WTC11 (cell line): Measurements from ENCODE around the gene DHPS. TPM values are rescaled to one million over a fixed set of nuclear protein-coding genes. Genes with fewer than 3 reads are reported as not detected.

Experiments
- ATAC-seq: fragments of 200-7000 bp; cut with Tn5 transposase; 2 replicates; pipeline ENCODE4 v1.10.0; 2021; ENCODE audit warnings: mild to moderate bottlenecking, moderate library complexity
- CTCF ChIA-PET: fragments of 300-600 bp; sonication (Branson Sonifier 250); formaldehyde crosslinking; loops from one replicate; lab custom pipeline; 2021; ENCODE audit warnings: antibody characterized with exemption; lab: Charles Lee
- POLR2A ChIA-PET: fragments of 350-600 bp; sonication (Branson Sonifier 250); formaldehyde crosslinking; loops from one replicate; lab custom pipeline; 2021; ENCODE audit warnings: antibody characterized with exemption; lab: Charles Lee
- DNase-seq: peaks from one replicate; pipeline ENCODE4 v3.0.0; 2021; ENCODE audit warnings: low spot score
- H3K27ac Mint-ChIP-seq: 2 replicates; pipeline ENCODE4 v1.8.0; 2021; ENCODE audit warnings: mixed read lengths
- H3K27me3 Mint-ChIP-seq: 2 replicates; pipeline ENCODE4 v1.8.0; 2021; ENCODE audit warnings: low read depth, mild to moderate bottlenecking, moderate library complexity, mixed read lengths
- H3K36me3 Mint-ChIP-seq: 2 replicates; pipeline ENCODE4 v1.8.0; 2021; ENCODE audit warnings: mixed read lengths
- H3K4me1 Mint-ChIP-seq: 2 replicates; pipeline ENCODE4 v1.8.0; 2022; ENCODE audit warnings: mixed read lengths
- H3K4me3 Mint-ChIP-seq: 2 replicates; pipeline ENCODE4 v1.8.0; 2021; ENCODE audit warnings: mild to moderate bottlenecking, moderate library complexity, mixed read lengths
- H3K9me3 Mint-ChIP-seq: 2 replicates; pipeline ENCODE4 v1.8.0; 2021; ENCODE audit warnings: mixed read lengths
- FOXJ3 ChIP-seq: sonication (generic); formaldehyde crosslinking; IDR thresholded peaks from 2 replicates; pipeline ENCODE4 v1.9.0; 2021; ENCODE audit warnings: missing genetic modification reagents, mild to moderate bottlenecking, borderline replicate concordance
- JAZF1 ChIP-seq: fragments of 250-450 bp; sonication (Bioruptor Pico); IDR thresholded peaks from 2 replicates; pipeline ENCODE4 v1.9.0; 2021; ENCODE audit warnings: moderate library complexity, mild to moderate bottlenecking, inconsistent platforms
- JUN ChIP-seq: sonication (generic); formaldehyde crosslinking; IDR thresholded peaks from 2 replicates; pipeline ENCODE4 v1.8.0; 2023; ENCODE audit warnings: mild to moderate bottlenecking, missing genetic modification reagents
- SOX15 ChIP-seq: fragments of 250-450 bp; sonication (Bioruptor Pico); IDR thresholded peaks from 2 replicates; pipeline ENCODE4 v1.9.0; 2021; ENCODE audit warnings: mild to moderate bottlenecking
- SP1 ChIP-seq: sonication (generic); formaldehyde crosslinking; conservative IDR thresholded peaks from 2 replicates; pipeline ENCODE4 v1.8.1; 2022; ENCODE audit warnings: missing genetic modification reagents
- TEAD1 ChIP-seq: sonication (generic); formaldehyde crosslinking; IDR thresholded peaks from 2 replicates; pipeline ENCODE4 v1.8.0; 2022; ENCODE audit warnings: mild to moderate bottlenecking, missing genetic modification reagents
- TEAD4 ChIP-seq: sonication (generic); formaldehyde crosslinking; IDR thresholded peaks from 2 replicates; pipeline ENCODE4 v1.8.0; 2022; ENCODE audit warnings: mild to moderate bottlenecking, missing genetic modification reagents
- ZNF121 ChIP-seq: sonication (generic); formaldehyde crosslinking; IDR thresholded peaks from 2 replicates; pipeline ENCODE4 v1.8.0; 2023; ENCODE audit warnings: missing genetic modification reagents
- ZNF671 ChIP-seq: fragments of 250-450 bp; sonication (Bioruptor Pico); IDR thresholded peaks from 2 replicates; pipeline ENCODE4 v1.8.0; 2021; ENCODE audit warnings: mild to moderate bottlenecking
- total RNA-seq: library from RNA; stranded (reverse); gene quantifications from 3 replicates; pipeline ENCODE4 v1.2.3, GENCODE V29; 2021
- TF ChIP-seq, protein P1 (sequence below): sonication (generic); formaldehyde crosslinking; IDR thresholded peaks from 2 replicates; pipeline ENCODE4 v1.8.1; 2022; ENCODE audit warnings: mild to moderate bottlenecking, moderate library complexity, missing genetic modification reagents
- TF ChIP-seq, protein P2 (sequence below): sonication (generic); formaldehyde crosslinking; IDR thresholded peaks from 2 replicates; pipeline ENCODE4 v1.8.1; 2023; ENCODE audit warnings: mild to moderate bottlenecking, missing genetic modification reagents, moderate library complexity
- TF ChIP-seq, protein P3 (sequence below): fragments of 250-450 bp; sonication (Bioruptor Pico); IDR thresholded peaks from 2 replicates; pipeline ENCODE4 v1.8.0; 2021; ENCODE audit warnings: mild to moderate bottlenecking
- TF ChIP-seq, protein P4 (sequence below): sonication (generic); formaldehyde crosslinking; IDR thresholded peaks from 2 replicates; pipeline ENCODE4 v1.8.0; 2023; ENCODE audit warnings: missing genetic modification reagents
- TF ChIP-seq, protein P5 (sequence below): sonication (generic); formaldehyde crosslinking; conservative IDR thresholded peaks from 2 replicates; pipeline ENCODE4 v1.8.1; 2022; ENCODE audit warnings: mild to moderate bottlenecking, missing genetic modification reagents
- TF ChIP-seq, protein P6 (sequence below): sonication (generic); formaldehyde crosslinking; IDR thresholded peaks from 2 replicates; pipeline ENCODE4 v1.8.0; 2022; ENCODE audit warnings: mild to moderate bottlenecking, missing genetic modification reagents
- TF ChIP-seq, protein P7 (sequence below): sonication (generic); formaldehyde crosslinking; IDR thresholded peaks from 2 replicates; pipeline ENCODE4 v1.8.0; 2023; ENCODE audit warnings: mild to moderate bottlenecking, missing genetic modification reagents
- TF ChIP-seq, protein P8 (sequence below): sonication (generic); formaldehyde crosslinking; IDR thresholded peaks from 2 replicates; pipeline ENCODE4 v1.8.1; 2022; ENCODE audit warnings: low read depth, missing genetic modification reagents, borderline replicate concordance
- TF ChIP-seq, protein P9 (sequence below): sonication (generic); formaldehyde crosslinking; IDR thresholded peaks from 2 replicates; pipeline ENCODE4 v1.8.0; 2022; ENCODE audit warnings: mild to moderate bottlenecking, missing genetic modification reagents
- TF ChIP-seq, protein P10 (sequence below): fragments of 250-450 bp; sonication (Bioruptor Pico); IDR thresholded peaks from 2 replicates; pipeline ENCODE4 v1.9.0; 2021; ENCODE audit warnings: mild to moderate bottlenecking

The DHPS gene
- total RNA-seq, 1 experiment from 2014 or later: 115 TPM

DNA sequence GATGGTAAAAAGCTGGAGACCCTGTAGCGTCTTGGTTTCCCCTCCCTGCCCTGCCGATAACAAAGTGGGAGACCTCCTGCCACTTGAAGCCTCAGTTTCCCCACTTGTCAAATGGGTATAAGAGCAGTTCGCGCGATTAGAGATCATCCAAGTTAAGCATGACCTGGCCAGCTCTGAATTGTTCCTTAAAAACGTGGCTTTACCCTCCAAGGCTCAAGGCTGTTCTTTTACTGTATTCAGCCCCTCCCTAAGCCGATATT is 41.6 kb upstream of the DHPS start:
- TF ChIP-seq, protein P1, sequence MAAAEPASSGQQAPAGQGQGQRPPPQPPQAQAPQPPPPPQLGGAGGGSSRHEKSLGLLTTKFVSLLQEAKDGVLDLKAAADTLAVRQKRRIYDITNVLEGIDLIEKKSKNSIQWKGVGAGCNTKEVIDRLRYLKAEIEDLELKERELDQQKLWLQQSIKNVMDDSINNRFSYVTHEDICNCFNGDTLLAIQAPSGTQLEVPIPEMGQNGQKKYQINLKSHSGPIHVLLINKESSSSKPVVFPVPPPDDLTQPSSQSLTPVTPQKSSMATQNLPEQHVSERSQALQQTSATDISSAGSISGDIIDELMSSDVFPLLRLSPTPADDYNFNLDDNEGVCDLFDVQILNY (CRISPR knock-in tag): no peak
- no peak for TF ChIP-seq SOX15 (CRISPR knock-in tag)
- no peak for TF ChIP-seq JUN
- TF ChIP-seq TEAD1: no peak
- TF ChIP-seq, protein P2, sequence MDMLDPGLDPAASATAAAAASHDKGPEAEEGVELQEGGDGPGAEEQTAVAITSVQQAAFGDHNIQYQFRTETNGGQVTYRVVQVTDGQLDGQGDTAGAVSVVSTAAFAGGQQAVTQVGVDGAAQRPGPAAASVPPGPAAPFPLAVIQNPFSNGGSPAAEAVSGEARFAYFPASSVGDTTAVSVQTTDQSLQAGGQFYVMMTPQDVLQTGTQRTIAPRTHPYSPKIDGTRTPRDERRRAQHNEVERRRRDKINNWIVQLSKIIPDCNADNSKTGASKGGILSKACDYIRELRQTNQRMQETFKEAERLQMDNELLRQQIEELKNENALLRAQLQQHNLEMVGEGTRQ (CRISPR knock-in tag): no peak
- TF ChIP-seq, protein P3, sequence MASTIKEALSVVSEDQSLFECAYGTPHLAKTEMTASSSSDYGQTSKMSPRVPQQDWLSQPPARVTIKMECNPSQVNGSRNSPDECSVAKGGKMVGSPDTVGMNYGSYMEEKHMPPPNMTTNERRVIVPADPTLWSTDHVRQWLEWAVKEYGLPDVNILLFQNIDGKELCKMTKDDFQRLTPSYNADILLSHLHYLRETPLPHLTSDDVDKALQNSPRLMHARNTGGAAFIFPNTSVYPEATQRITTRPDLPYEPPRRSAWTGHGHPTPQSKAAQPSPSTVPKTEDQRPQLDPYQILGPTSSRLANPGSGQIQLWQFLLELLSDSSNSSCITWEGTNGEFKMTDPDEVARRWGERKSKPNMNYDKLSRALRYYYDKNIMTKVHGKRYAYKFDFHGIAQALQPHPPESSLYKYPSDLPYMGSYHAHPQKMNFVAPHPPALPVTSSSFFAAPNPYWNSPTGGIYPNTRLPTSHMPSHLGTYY (CRISPR knock-in tag): no peak
- no peak for TF ChIP-seq JAZF1
- TF ChIP-seq, protein P4, sequence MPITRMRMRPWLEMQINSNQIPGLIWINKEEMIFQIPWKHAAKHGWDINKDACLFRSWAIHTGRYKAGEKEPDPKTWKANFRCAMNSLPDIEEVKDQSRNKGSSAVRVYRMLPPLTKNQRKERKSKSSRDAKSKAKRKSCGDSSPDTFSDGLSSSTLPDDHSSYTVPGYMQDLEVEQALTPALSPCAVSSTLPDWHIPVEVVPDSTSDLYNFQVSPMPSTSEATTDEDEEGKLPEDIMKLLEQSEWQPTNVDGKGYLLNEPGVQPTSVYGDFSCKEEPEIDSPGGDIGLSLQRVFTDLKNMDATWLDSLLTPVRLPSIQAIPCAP (CRISPR knock-in tag): no peak
- TF ChIP-seq, protein P5, sequence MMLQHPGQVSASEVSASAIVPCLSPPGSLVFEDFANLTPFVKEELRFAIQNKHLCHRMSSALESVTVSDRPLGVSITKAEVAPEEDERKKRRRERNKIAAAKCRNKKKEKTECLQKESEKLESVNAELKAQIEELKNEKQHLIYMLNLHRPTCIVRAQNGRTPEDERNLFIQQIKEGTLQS (CRISPR knock-in tag): no peak
- DNase-seq (no peak), ATAC-seq (no peak)
- H3K36me3 Mint-ChIP-seq: peaks cover 15% of the 10 kb centered on the region
- H3K27ac Mint-ChIP-seq: peak overlapping the region; percentile 99
- H3K4me1 Mint-ChIP-seq: peaks cover 23% of the 10 kb centered on the region
- CTCF ChIA-PET: interaction anchor here (0.7 to 4.4 kb wide), 14 partner anchors 14 to 162 kb away, joined by 3 to 35 read pairs (median 4); partner anchors contain the start of gene GET3
- no peaks in the 10 kb centered on the region for H3K27me3 Mint-ChIP-seq
- POLR2A ChIA-PET: interaction anchor here (0.6 to 5.4 kb wide), 9 partner anchors 12 to 162 kb away, joined by 3 to 44 read pairs (median 3); partner anchors contain the start of genes DHPS, GET3, JUNB and TRIR
- H3K9me3 Mint-ChIP-seq: no peaks in the 10 kb centered on the region
- peak overlapping the region; percentile 93 for H3K4me3 Mint-ChIP-seq

DNA sequence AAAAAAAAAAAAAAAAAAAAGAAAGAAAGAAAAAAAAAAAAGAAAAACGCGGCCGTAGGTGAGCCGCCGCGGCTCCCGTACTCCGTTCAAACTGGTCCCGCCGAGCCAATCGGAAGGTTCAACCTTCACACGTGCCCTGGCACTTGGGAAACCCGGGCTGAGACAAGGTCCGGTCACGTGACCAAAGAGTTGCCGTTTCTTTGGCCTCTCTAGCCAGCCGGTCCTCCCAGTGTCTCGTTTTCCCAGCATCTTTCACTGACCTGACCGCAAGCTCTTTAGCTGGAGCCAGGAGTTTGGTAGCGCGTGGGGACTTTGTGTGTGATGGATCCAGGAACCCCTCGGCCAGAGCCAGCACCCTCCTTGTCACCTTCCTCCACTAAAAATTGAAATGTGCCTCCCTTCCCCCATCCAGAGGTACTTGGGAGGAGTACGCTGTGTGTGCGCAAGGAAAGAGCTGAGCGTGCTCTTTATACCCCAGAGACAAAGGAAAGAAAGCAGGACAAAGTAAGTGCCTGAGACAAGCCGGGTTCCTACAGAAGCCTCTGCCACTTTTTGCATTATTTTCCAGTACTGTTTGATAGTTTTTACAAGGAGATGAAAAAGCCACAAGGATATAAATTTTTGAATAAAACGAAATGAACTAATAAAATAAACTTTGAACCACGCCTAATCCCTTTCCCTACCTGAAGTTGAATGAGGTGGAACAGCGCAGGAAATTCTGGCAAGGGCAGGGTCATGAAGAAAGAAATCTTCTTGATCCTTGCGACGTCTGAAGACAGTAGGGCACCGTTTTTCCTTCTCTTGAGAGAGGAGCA is 41.1 kb upstream of the DHPS start:
- CTCF ChIA-PET: interaction anchor here (0.7 to 4.4 kb wide), 18 partner anchors 14 to 162 kb away, joined by 3 to 35 read pairs (median 4); partner anchors contain the start of gene GET3
- DNase-seq: peak; percentile 96
- H3K4me3 Mint-ChIP-seq: peak overlapping the region; percentile 93
- H3K27me3 Mint-ChIP-seq: no peaks in the 10 kb centered on the region
- H3K36me3 Mint-ChIP-seq: peaks cover 16% of the 10 kb centered on the region
- peak; percentile 69 for ATAC-seq
- peaks cover 23% of the 10 kb centered on the region for H3K4me1 Mint-ChIP-seq
- POLR2A ChIA-PET: interaction anchor here (0.5 to 5.4 kb wide), 13 partner anchors 9 to 162 kb away, joined by 3 to 44 read pairs (median 4); partner anchors contain the start of genes DHPS, GET3, JUNB and TRIR
- no peaks in the 10 kb centered on the region for H3K9me3 Mint-ChIP-seq
- H3K27ac Mint-ChIP-seq: peak overlapping the region; percentile 99
- TF ChIP-seq, protein P6, sequence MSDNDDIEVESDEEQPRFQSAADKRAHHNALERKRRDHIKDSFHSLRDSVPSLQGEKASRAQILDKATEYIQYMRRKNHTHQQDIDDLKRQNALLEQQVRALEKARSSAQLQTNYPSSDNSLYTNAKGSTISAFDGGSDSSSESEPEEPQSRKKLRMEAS (CRISPR knock-in tag): peak; percentile 60; the same call in 1 of the 2 replicates
- TF ChIP-seq, protein P2 (CRISPR knock-in tag): peak; percentile 98
- 0 out of 2 replicates have a peak, but pooled peaks have one; percentile 36 for TF ChIP-seq SP1 (CRISPR knock-in tag)
- TF ChIP-seq JAZF1: no peak
- TF ChIP-seq, protein P7, sequence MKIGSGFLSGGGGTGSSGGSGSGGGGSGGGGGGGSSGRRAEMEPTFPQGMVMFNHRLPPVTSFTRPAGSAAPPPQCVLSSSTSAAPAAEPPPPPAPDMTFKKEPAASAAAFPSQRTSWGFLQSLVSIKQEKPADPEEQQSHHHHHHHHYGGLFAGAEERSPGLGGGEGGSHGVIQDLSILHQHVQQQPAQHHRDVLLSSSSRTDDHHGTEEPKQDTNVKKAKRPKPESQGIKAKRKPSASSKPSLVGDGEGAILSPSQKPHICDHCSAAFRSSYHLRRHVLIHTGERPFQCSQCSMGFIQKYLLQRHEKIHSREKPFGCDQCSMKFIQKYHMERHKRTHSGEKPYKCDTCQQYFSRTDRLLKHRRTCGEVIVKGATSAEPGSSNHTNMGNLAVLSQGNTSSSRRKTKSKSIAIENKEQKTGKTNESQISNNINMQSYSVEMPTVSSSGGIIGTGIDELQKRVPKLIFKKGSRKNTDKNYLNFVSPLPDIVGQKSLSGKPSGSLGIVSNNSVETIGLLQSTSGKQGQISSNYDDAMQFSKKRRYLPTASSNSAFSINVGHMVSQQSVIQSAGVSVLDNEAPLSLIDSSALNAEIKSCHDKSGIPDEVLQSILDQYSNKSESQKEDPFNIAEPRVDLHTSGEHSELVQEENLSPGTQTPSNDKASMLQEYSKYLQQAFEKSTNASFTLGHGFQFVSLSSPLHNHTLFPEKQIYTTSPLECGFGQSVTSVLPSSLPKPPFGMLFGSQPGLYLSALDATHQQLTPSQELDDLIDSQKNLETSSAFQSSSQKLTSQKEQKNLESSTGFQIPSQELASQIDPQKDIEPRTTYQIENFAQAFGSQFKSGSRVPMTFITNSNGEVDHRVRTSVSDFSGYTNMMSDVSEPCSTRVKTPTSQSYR (CRISPR knock-in tag): peak; percentile 56; the same call in 1 of the 2 replicates
- TF ChIP-seq, protein P8, sequence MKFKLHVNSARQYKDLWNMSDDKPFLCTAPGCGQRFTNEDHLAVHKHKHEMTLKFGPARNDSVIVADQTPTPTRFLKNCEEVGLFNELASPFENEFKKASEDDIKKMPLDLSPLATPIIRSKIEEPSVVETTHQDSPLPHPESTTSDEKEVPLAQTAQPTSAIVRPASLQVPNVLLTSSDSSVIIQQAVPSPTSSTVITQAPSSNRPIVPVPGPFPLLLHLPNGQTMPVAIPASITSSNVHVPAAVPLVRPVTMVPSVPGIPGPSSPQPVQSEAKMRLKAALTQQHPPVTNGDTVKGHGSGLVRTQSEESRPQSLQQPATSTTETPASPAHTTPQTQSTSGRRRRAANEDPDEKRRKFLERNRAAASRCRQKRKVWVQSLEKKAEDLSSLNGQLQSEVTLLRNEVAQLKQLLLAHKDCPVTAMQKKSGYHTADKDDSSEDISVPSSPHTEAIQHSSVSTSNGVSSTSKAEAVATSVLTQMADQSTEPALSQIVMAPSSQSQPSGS (CRISPR knock-in tag): no peak
- TF ChIP-seq TEAD4 (CRISPR knock-in tag): no peak
- TF ChIP-seq, protein P9, sequence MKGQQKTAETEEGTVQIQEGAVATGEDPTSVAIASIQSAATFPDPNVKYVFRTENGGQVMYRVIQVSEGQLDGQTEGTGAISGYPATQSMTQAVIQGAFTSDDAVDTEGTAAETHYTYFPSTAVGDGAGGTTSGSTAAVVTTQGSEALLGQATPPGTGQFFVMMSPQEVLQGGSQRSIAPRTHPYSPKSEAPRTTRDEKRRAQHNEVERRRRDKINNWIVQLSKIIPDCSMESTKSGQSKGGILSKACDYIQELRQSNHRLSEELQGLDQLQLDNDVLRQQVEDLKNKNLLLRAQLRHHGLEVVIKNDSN (CRISPR knock-in tag): peak; percentile 98
- peak; percentile 81; the same call in 1 of the 2 replicates for TF ChIP-seq TEAD1
- TF ChIP-seq FOXJ3: no peak
- TF ChIP-seq, protein P10, sequence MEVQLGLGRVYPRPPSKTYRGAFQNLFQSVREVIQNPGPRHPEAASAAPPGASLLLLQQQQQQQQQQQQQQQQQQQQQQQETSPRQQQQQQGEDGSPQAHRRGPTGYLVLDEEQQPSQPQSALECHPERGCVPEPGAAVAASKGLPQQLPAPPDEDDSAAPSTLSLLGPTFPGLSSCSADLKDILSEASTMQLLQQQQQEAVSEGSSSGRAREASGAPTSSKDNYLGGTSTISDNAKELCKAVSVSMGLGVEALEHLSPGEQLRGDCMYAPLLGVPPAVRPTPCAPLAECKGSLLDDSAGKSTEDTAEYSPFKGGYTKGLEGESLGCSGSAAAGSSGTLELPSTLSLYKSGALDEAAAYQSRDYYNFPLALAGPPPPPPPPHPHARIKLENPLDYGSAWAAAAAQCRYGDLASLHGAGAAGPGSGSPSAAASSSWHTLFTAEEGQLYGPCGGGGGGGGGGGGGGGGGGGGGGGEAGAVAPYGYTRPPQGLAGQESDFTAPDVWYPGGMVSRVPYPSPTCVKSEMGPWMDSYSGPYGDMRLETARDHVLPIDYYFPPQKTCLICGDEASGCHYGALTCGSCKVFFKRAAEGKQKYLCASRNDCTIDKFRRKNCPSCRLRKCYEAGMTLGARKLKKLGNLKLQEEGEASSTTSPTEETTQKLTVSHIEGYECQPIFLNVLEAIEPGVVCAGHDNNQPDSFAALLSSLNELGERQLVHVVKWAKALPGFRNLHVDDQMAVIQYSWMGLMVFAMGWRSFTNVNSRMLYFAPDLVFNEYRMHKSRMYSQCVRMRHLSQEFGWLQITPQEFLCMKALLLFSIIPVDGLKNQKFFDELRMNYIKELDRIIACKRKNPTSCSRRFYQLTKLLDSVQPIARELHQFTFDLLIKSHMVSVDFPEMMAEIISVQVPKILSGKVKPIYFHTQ (CRISPR knock-in tag): no peak
- TF ChIP-seq ZNF121: no peak
- TF ChIP-seq ZNF671 (CRISPR knock-in tag): 0 out of 2 replicates have a peak, but pooled peaks have one; percentile 43
